K562 (cell line): ENCODE measurements around the gene CLDN1. TPM values are rescaled to one million over a fixed set of nuclear protein-coding genes. Genes with fewer than 3 reads are reported as not detected.

Experiments
- ATAC-seq: fragments of 200-7000 bp; cut with Tn5 transposase; 3 replicates; pipeline ENCODE4 v1.9.1; 2020; ENCODE audit warnings: moderate library complexity
- BruUV-seq: library from RNA; stranded (reverse); fragments of 400-500 nt; replicated peaks from 2 replicates; lab custom pipeline; 2021; lab: Mats Ljungman, UMichigan
- CTCF ChIA-PET: fragments of 300-600 bp; formaldehyde crosslinking; extraction: SDS; loops from one replicate; lab custom pipeline; 2021; ENCODE audit warnings: low intra/inter-chr PET ratio; lab: Yijun Ruan, JAX
- POLR2A ChIA-PET: fragments of 300-600, 350-650 bp; sonication (Branson Sonifier 250); formaldehyde crosslinking; extraction: SDS; loops from one replicate; lab custom pipeline; 2021; ENCODE audit warnings: antibody characterized with exemption, inconsistent platforms; lab: Yijun Ruan, JAX
- DNase-seq, 4 experiments: peaks; one replicate each; pipeline versions ENCODE4 v3.0.0 to v3.0.0-alpha.2; 2011 to 2018; ENCODE audit warnings: low spot score in 3 of 4, mixed read lengths in 3 of 4; ENCODE audit errors: extremely low read depth in 1 of 4
- FAIRE-seq: peaks from 2 replicates; lab custom pipeline; 2011; peaks lifted over from hg19 to GRCh38; lab: Jason Lieb, UNC
- H2AFZ ChIP-seq: 2 replicates; pipeline ENCODE4 v1.6.0; 2011; ENCODE audit warnings: low read depth, low read length, control low read depth, inconsistent platforms
- H3K27ac ChIP-seq: fragments of 200-600 bp; 3 replicates; pipeline ENCODE4 v1.8.0; 2011; ENCODE audit warnings: low read depth, mild to moderate bottlenecking, control low read depth, inconsistent platforms, low read length, moderate library complexity, mixed read lengths; ENCODE audit errors: extremely low read depth
- H3K27me3 ChIP-seq, 2 experiments: fragments of 300-600 bp in 1 of 2; 2 replicates in 1 of 2; 3 replicates in 1 of 2; pipeline versions ENCODE4 v1.6.0 to v1.8.0; 2011; ENCODE audit warnings: inconsistent platforms in 2 of 2, low read length in 2 of 2, mild to moderate bottlenecking in 1 of 2, mixed read lengths in 1 of 2, moderate library complexity in 1 of 2; ENCODE audit not compliant: control insufficient read depth in 2 of 2, insufficient read depth in 2 of 2
- H3K36me3 ChIP-seq: fragments of 300-600 bp; 3 replicates; pipeline ENCODE4 v1.8.0; 2011; ENCODE audit warnings: mild to moderate bottlenecking, low read length, inconsistent platforms; ENCODE audit not compliant: control insufficient read depth, insufficient read depth
- H3K4me1 ChIP-seq, 2 experiments: fragments of 200-600 bp in 1 of 2; replicated peaks in 1 of 2; 2 replicates in 1 of 2; 3 replicates in 1 of 2; pipeline versions ENCODE4 v1.5.1 to v1.8.0; 2011; ENCODE audit warnings: inconsistent platforms in 2 of 2, low read length in 2 of 2, mild to moderate bottlenecking in 1 of 2, mixed read lengths in 1 of 2, moderate library complexity in 1 of 2; ENCODE audit not compliant: control insufficient read depth in 2 of 2, insufficient read depth in 2 of 2
- H3K4me2 ChIP-seq: 2 replicates; pipeline ENCODE4 v1.6.1; 2011; ENCODE audit warnings: low read length, control low read depth, inconsistent platforms, mixed read lengths; ENCODE audit not compliant: insufficient read depth
- H3K4me3 ChIP-seq: fragments of 200-600 bp; sonication (generic), shearing (Covaris generic); 2 replicates; pipeline ENCODE4 v1.5.1; 2016; ENCODE audit warnings: control low read depth, inconsistent platforms
- H3K79me2 ChIP-seq: fragments of 200-600 bp; 3 replicates; pipeline ENCODE4 v1.8.0; 2011; ENCODE audit warnings: low read length, inconsistent platforms; ENCODE audit not compliant: control insufficient read depth, insufficient read depth
- H3K9ac ChIP-seq, 2 experiments: 2 replicates each; pipeline versions ENCODE4 v1.6.0 to v1.6.1; 2011; ENCODE audit warnings: low read depth in 2 of 2, low read length in 2 of 2, control low read depth in 1 of 2, inconsistent platforms in 1 of 2, mild to moderate bottlenecking in 1 of 2, mixed read lengths in 1 of 2; ENCODE audit not compliant: insufficient read depth in 1 of 2
- H3K9me1 ChIP-seq: one replicate; pipeline ENCODE4 v1.6.0; 2011; ENCODE audit warnings: inconsistent platforms, mild to moderate bottlenecking, low read length, moderate library complexity; ENCODE audit not compliant: control insufficient read depth, insufficient read depth
- H3K9me3 ChIP-seq: replicated peaks from 2 replicates; pipeline ENCODE4 v1.5.1; 2011; ENCODE audit warnings: low read depth, low read length, inconsistent platforms; ENCODE audit not compliant: control insufficient read depth, insufficient read depth
- H4K20me1 ChIP-seq: replicated peaks from 2 replicates; pipeline ENCODE4 v1.6.1; 2011; ENCODE audit warnings: low read length, inconsistent platforms, mixed read lengths; ENCODE audit not compliant: control insufficient read depth, insufficient read depth
- CBX8 ChIP-seq: fragments of 200-600 bp; sonication (generic); IDR thresholded peaks from 2 replicates; pipeline ENCODE4 v1.6.1; 2012; ENCODE audit warnings: borderline replicate concordance, mixed run types, low read depth, mild to moderate bottlenecking, moderate library complexity, mixed read lengths, low read length, control low read depth, inconsistent platforms; ENCODE audit not compliant: poor library complexity, severe bottlenecking; ENCODE audit errors: extremely low read depth
- DPF2 ChIP-seq: fragments of 450-650 bp; IDR thresholded peaks from 2 replicates; pipeline ENCODE4 v1.6.1; 2016
- GATA2 ChIP-seq: sonication (generic); formaldehyde crosslinking; IDR thresholded peaks from 2 replicates; pipeline ENCODE4 v1.4.0; 2020; ENCODE audit warnings: mild to moderate bottlenecking, missing genetic modification reagents
- NCOA2 ChIP-seq, 2 experiments: fragments of 450-650 bp; IDR thresholded peaks; 2 replicates each; pipeline ENCODE4 v1.6.1; 2018; ENCODE audit warnings: mild to moderate bottlenecking in 2 of 2, moderate library complexity in 1 of 2; ENCODE audit not compliant: partially characterized antibody in 2 of 2
- RB1 ChIP-seq: fragments of 450-650 bp; IDR thresholded peaks from 2 replicates; pipeline ENCODE4 v1.6.1; 2017; ENCODE audit warnings: low read depth, mild to moderate bottlenecking
- ZNF589 ChIP-seq: fragments of 200-800 bp; sonication (Bioruptor generic); IDR thresholded peaks from 2 replicates; pipeline ENCODE4 v1.6.1; 2016; ENCODE audit warnings: low read depth, missing genetic modification characterization, missing compliant biosample characterization
- WGBS: fragments of 100-300 bp; shearing (Covaris generic); methylation state at CpG from one replicate; pipeline ENCODE4 v1.1.6; 2016; ENCODE audit warnings: low coverage, mixed read lengths; ENCODE audit not compliant: insufficient coverage; ENCODE audit errors: missing lambda C conversion rate; 5-methylcytosine and 5-hydroxymethylcytosine counted together
- in situ Hi-C: fragments of 300-500 bp; cut with MboI; formaldehyde crosslinking; loops from 4 replicates; pipeline ENCODE4 v1.15.0; 2018; ENCODE audit warnings: inconsistent platforms, mixed read lengths
- intact Hi-C: fragments of 100-400 bp; cut with micrococcal nuclease; formaldehyde crosslinking; loops from 2 replicates; pipeline ENCODE4 v1.14.2; 2022
- polyA plus RNA-seq, 8 experiments: library from polyadenylated mRNA; depleted of rRNA in 4 of 8; stranded (reverse) in 5 of 8; unstranded in 3 of 8; fragments of >200 nt; fragmentation: Nextera tagmentation in 2 of 8; fragmentation: Illumina TruSeq in 1 of 8; extraction: Ambion mirVana in 2 of 8; extraction: Trizol in 1 of 8; gene quantifications; 2 replicates each; pipeline versions ENCODE4 v1.2.1 to v1.2.3, GENCODE V29; 2011 to 2014; ENCODE audit warnings: inconsistent platforms in 1 of 8, missing spikeins in 1 of 8
- total RNA-seq, 7 experiments: library from RNA; depleted of rRNA in 6 of 7; stranded (reverse); fragments of >200 nt in 6 of 7; fragmentation: Illumina TruSeq in 2 of 7; extraction: Trizol in 2 of 7; gene quantifications; 2 replicates each; pipeline versions ENCODE4 v1.2.1 to v1.2.3, GENCODE V29; 2011 to 2021; ENCODE audit warnings: low replicate concordance in 1 of 7
- TF ChIP-seq, protein P1 (sequence below): fragments of 250-450 bp; sonication (Bioruptor Pico); IDR thresholded peaks from 2 replicates; pipeline ENCODE4 v1.4.0; 2020; ENCODE audit warnings: borderline replicate concordance
- TF ChIP-seq, protein P2 (sequence below): fragments of 250-450 bp; sonication (Bioruptor Pico); IDR thresholded peaks from 2 replicates; pipeline ENCODE4 v1.8.0; 2022; ENCODE audit warnings: inconsistent platforms
- TF ChIP-seq, protein P3 (sequence below): fragments of 250-450 bp; sonication (Bioruptor Pico); IDR thresholded peaks from 2 replicates; pipeline ENCODE4 v1.8.0; 2021; ENCODE audit warnings: moderate library complexity, mild to moderate bottlenecking, inconsistent platforms

The CLDN1 gene
- total and polyA plus RNA-seq, 9 of the 15 experiments (the other 6 are each of a cell fraction or from before 2014, with no cell fraction given): 0.16 TPM; not detected in 8

DNA sequence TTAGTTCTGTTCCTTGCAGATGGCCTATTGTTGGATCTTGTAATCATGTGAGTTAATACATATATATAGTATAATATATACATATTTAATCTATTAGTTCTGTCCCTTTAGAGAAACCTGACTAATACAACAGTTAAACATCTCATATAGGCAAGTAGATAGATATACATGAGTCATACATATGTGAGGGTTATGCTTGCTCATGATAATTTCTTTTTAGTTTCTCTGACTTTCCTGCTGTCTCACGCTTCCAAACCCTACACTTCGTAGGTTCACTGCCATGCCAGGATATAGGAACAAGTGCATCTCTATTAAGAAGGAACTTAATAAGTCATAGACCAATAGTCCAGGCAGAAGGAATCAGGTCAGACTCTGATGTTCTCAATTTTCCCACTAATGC is 48.9 kb upstream of the CLDN1 start:
- 3% methylated on average over 2 of the region's 2 CpGs for WGBS
- Histone ChIP-seq H3K9ac (no peak overlapping the region), H3K36me3 (no peaks in the 10 kb centered on the region), H3K79me2 (no peaks in the 10 kb centered on the region), H3K27ac (no peak overlapping the region), H3K27me3 (no peaks in the 10 kb centered on the region), H3K4me1 (no peaks in the 10 kb centered on the region), H3K9me1 (no peaks in the 10 kb centered on the region), H3K9me3 (no peaks in the 10 kb centered on the region), H4K20me1 (no peaks in the 10 kb centered on the region), H2AFZ (no peak overlapping the region), H3K4me3 (no peak overlapping the region), H3K4me2 (no peak overlapping the region)
- no TSS peak for BruUV-seq
- FAIRE-seq (no peak), DNase-seq (no peak), ATAC-seq (no peak)
- ChIA-PET POLR2A (no interaction called here), CTCF (no interaction called here)
- intact Hi-C loops (no loop called here), in situ Hi-C loops (no loop called here)
- TF ChIP-seq, protein P1, sequence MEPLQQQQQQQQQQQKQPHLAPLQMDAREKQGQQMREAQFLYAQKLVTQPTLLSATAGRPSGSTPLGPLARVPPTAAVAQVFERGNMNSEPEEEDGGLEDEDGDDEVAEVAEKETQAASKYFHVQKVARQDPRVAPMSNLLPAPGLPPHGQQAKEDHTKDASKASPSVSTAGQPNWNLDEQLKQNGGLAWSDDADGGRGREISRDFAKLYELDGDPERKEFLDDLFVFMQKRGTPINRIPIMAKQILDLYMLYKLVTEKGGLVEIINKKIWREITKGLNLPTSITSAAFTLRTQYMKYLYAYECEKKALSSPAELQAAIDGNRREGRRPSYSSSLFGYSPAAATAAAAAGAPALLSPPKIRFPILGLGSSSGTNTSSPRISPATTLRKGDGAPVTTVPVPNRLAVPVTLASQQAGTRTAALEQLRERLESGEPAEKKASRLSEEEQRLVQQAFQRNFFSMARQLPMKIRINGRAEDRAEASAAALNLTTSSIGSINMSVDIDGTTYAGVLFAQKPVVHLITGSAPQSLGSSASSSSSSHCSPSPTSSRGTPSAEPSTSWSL: no peak
- TF ChIP-seq, protein P2, sequence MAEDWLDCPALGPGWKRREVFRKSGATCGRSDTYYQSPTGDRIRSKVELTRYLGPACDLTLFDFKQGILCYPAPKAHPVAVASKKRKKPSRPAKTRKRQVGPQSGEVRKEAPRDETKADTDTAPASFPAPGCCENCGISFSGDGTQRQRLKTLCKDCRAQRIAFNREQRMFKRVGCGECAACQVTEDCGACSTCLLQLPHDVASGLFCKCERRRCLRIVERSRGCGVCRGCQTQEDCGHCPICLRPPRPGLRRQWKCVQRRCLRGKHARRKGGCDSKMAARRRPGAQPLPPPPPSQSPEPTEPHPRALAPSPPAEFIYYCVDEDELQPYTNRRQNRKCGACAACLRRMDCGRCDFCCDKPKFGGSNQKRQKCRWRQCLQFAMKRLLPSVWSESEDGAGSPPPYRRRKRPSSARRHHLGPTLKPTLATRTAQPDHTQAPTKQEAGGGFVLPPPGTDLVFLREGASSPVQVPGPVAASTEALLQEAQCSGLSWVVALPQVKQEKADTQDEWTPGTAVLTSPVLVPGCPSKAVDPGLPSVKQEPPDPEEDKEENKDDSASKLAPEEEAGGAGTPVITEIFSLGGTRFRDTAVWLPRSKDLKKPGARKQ (CRISPR knock-in tag): no peak
- TF ChIP-seq DPF2: no peak
- no peak for TF ChIP-seq NCOA2 (IDR thresholded peaks at IDR 0.05; ENCODE audit: partially characterized antibody in 2 of 2)
- TF ChIP-seq ZNF589 (CRISPR knock-in tag): no peak
- TF ChIP-seq, protein P3, sequence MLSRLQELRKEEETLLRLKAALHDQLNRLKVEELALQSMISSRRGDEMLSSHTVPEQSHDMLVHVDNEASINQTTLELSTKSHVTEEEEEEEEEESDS (CRISPR knock-in tag): no peak
- TF ChIP-seq GATA2 (CRISPR knock-in tag): no peak
- no peak for TF ChIP-seq CBX8
- no peak for TF ChIP-seq RB1
